ENCODE measurements around the gene S100A8.
"Not testable (repeated sequence)": the region's sequence is repeated elsewhere in the genome, so short reads cannot be mapped to it uniquely, and the experiment has no call there.

The S100A8 gene
- total RNA-seq, result 2.2 to 177 (median 6.7) reads per million in 17 experiments

- DNase-seq, result peak; percentile 62 to 86 (median 80)
Measured at GRCh38 chr1:153390938-153391710, at the start of gene S100A8. Gene S100A8 (minus strand): TSS chr1:153391073. CDS start chr1:153390535, 538 bp downstream.

- no peak for DNase-seq
Measured at GRCh38 chr1:153439273-153439672, 48.4 kb upstream of the S100A8 start.

- no peak for DNase-seq
Measured at GRCh38 chr1:153438599-153438998, 47.7 kb upstream of the S100A8 start.

GRCh38 chr1:153437236-153437635 lies 46.4 kb upstream of the S100A8 start:
- DNase-seq, result no peak

- no peak for DNase-seq
Measured at GRCh38 chr1:153434746-153435455, 44.0 kb upstream of the S100A8 start.

GRCh38 chr1:153432874-153433681 lies 42.2 kb upstream of the S100A8 start:
- no peak for DNase-seq

GRCh38 chr1:153431928-153432327 lies 41.1 kb upstream of the S100A8 start:
- DNase-seq, result no peak

GRCh38 chr1:153431427-153431826 lies 40.6 kb upstream of the S100A8 start:
- DNase-seq, result no peak

GRCh38 chr1:153431002-153431401 lies 40.1 kb upstream of the S100A8 start:
- no peak for DNase-seq

- no peak for DNase-seq
Measured at GRCh38 chr1:153430561-153430960, 39.7 kb upstream of the S100A8 start.

- no peak for DNase-seq
Measured at GRCh38 chr1:153430166-153430553, 39.3 kb upstream of the S100A8 start.

GRCh38 chr1:153429266-153430165 lies 38.6 kb upstream of the S100A8 start:
- no peak for DNase-seq

- no peak for DNase-seq
Measured at GRCh38 chr1:153428791-153429190, 37.9 kb upstream of the S100A8 start.

- DNase-seq, result no peak
Measured at GRCh38 chr1:153428073-153428638, 37.3 kb upstream of the S100A8 start.

- no peak for DNase-seq
Measured at GRCh38 chr1:153426809-153427208, 35.9 kb upstream of the S100A8 start.

- peak; percentile 66 to 86 (median 84) for DNase-seq
Measured at GRCh38 chr1:153422450-153423068, 31.7 kb upstream of the S100A8 start.

GRCh38 chr1:153420306-153420705 lies 29.4 kb upstream of the S100A8 start:
- DNase-seq, result no peak

- DNase-seq, result not testable (repeated sequence)
Measured at GRCh38 chr1:153419436-153419793, 28.5 kb upstream of the S100A8 start.

- DNase-seq, result not testable (repeated sequence)
Measured at GRCh38 chr1:153418758-153419435, 28.0 kb upstream of the S100A8 start.

- no peak for DNase-seq
Measured at GRCh38 chr1:153417136-153417888, 26.4 kb upstream of the S100A8 start.

All from suppressor macrophage (primary cell).